HG03460 (cell line): Measurements from ENCODE around the gene PVALB.
"Not testable (repeated sequence)": the region's sequence is repeated elsewhere in the genome, so short reads cannot be mapped to it uniquely, and the experiment has no call there.

Experiments used
- ATAC-seq: cut with Tn5 transposase; IDR thresholded peaks from one replicate; pipeline ENCODE4 v1.9.1; 2021; ENCODE audit not compliant: unreplicated experiment

PVALB gene

DNA sequence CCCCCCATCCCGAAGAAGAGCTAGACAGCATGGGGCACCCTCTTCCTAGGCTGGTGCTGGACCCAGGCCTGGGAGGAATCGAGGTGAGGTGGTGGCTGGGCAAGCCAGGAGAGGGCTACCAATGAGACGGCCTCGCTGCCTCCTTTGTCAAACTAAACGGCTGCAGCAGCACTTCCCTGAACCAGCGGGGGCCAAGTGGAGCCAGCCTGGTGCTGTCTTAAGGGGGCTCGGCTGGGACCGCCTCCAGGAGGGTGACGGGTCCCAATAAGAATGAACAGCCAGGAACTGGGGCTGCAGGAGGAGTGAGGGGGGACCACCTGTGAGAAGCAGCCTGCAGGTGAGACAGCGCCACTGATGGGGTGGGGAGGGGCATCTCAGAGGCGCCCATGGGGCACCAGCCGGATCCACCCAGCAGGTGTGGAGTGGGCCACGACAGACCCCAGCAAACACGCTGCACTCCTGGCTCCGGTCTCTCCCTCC lies 58.0 kb downstream of the PVALB start:
- no peak for ATAC-seq

DNA sequence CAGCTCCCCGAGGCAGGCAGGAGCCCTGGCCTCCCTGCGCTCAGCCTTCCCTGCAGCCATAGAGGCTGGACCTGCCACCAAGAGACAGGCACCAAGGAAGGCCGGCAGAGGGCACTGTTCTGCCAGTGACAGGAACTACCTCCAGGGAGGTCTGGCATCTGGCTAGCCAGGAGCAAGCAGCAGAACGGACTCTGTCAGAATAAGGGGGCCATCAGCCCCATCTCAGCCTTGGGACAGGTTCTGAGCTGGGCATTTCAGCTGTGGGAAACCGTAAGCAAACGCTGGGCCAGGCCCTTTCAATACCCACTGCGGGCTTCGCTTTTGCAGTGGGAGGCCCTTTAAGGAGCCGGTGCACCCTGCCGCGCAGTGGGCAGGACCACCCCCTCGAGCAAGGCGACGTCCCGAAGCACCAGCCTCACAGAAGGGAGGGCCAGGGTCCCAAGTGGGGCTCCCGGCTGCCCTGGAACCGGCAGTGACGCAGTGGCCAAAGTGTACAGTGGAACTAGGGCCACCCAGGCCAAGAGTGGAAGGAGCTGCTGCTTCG lies 59.1 kb downstream of the PVALB start:
- ATAC-seq, result no peak

DNA sequence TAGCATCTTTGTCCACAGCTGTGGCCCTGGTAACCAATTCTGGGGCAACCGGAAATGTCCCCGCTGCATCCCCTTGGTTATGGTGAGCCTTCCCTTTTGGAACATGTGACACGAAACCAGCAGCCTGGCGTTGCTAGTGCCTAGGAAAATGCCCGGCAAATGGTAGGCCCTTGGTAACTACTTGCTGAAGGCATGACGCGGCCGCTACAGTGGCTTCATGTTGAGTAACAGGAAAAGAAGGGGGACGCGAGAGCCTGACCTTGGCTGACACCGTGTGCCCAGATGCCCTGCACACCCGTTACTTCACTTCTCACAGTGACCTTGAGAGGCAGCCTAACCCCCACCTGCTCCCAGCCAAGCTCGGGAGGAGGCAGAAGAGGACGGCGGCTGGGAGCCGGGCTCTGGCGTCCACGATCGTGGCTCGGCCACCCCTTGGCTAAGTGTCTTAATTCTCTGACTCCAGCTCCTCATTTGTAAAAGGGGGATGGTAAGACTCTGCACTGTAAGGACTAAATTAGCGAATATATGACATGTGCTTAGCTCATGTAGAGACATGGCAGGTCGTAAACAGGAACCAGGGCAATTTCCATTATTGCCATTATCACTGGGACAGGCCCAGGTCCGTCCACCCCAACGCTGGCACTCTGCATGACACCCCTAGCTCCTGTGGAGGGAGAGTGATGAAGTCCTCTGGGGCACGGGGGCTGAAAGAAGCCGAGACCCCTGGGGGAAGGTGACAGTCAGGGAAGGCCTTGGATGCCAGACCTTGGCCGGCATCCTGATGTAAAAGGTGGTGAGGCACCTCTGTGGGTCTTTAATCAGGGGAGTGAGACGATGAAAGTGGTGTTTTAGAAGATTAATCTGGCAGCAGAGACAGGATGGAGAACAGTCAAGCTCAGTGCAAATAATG lies 59.8 kb downstream of the PVALB start:
- ATAC-seq, result no peak

GRCh38 chr22:36756031-36756430 lies 60.8 kb downstream of the PVALB start:
- ATAC-seq, result no peak

DNA sequence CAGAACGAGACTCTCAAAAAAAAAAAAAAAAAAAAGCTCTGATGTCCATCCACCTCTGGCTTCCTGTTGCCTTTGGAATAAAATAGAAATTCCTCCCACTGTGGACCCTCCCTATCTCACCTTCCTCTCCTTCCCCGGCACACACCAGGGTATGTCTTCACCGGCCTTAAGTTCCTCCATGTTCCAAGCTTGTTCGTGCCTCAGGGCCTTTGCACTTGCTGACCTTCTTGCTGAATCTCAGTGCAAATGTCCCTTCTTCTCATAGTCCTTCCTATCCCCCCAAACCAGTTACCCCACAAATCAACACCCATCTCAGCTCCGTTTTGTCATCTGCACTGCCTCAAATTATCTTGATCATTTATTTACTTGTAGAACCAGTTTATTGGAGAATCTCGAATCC lies 61.5 kb downstream of the PVALB start:
- ATAC-seq, result no peak

GRCh38 chr22:36754881-36755280 lies 62.0 kb downstream of the PVALB start:
- ATAC-seq, result not testable (repeated sequence)

DNA sequence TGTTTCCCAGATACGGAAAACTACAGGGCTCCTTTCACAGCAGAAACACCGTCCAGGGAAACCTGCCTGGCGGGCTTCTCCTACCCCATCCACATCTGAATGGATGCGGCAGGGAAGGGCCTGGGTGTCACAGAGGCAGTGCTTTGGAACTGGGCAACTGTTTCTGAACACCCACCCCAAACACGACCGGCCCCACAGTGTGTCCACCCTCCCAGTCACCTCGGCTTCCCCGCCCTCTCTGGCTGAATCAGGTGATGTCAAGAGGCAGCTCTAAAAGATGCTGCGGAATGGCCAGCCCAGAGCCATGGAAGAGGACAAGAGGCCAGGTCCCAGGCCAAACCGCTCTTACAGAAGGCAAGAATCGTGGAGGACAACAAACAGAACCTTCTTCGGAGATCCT lies 62.9 kb downstream of the PVALB start:
- no peak for ATAC-seq

- no peak for ATAC-seq
These were observed 63.6 kb downstream of the PVALB start for GRCh38 chr22:36753120-36753802.
